GM12872 (cell line): ENCODE measurements around the gene CT47A1.
A peak's percentile ranks its signal among the peaks of the same experiment; 100 is the strongest.
"Not testable (repeated sequence)": the region's sequence is repeated elsewhere in the genome, so short reads cannot be mapped to it uniquely, and the experiment has no call there.

Experiments
- CTCF ChIP-seq: IDR thresholded peaks from 3 replicates; pipeline ENCODE4 v1.5.1; 2011; ENCODE audit warnings: low read depth, mild to moderate bottlenecking, low read length, moderate library complexity; ENCODE audit not compliant: insufficient read depth

The CT47A1 gene

GRCh38 chrX:121010218-121010617 is 24.7 kb upstream of the CT47A1 start:
- no peak for TF ChIP-seq CTCF

- no peak for TF ChIP-seq CTCF
These were observed 24.2 kb upstream of the CT47A1 start for GRCh38 chrX:121009764-121010163.

DNA sequence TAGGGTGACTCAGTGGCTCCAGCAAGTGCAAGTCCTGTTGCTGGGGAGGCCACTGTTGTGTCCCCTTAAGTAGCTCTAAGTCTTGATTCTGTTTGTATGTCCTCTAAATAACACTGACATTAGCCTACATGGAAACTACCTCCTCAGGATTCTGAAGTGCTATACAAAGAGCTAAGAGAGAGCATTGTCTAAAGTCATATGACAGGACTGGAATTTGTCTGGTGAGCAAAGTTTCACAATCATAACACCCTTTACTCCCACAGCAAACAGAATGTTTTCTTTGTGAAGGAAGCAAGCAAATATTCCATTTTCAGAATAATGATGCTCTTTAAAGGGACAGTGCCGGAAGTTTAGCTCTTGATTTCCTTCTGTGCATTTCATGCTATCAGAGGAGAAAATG is 23.4 kb upstream of the CT47A1 start:
- no peak for TF ChIP-seq CTCF

DNA sequence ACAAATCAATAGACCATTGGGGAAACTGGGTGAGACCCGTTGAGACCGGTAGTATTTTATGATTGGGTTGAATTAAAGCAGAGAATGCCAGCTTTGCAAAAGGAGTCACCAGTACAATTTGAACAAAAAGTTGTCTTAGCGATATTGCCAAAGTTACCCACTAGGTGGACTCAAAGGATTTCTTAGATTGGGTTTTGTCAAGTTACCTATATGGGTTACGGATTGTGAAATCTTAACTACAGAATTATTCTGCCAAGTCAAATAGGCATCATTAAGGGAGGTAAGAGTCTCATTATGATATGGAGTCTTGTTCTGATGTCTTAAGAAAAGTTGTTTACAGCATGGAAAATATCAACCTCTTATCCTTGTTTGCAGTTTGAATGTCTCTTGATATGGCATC is 15.0 kb upstream of the CT47A1 start:
- peak; percentile 35; the same call in 2 of the 3 replicates for TF ChIP-seq CTCF

DNA sequence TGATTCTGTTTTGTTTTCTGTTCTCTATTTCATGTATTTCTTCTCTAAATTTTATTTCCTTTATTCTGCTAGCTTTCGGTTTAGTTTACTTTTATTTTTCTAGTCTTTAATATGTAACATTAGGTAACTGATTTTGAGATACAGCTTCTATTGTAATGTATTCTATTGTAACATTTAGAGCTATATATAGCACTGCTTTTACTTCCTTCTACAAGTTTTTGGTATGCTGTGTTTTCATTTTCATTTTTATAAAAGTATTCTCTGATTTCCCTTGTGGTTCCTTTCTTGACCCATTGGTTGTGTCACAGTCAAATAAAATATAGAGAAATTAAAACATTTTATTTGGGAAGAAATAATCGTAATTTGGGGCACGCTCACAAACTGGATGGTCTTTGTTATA is 13.9 kb upstream of the CT47A1 start:
- no peak for TF ChIP-seq CTCF

GRCh38 chrX:120956500-120956899 is 29.1 kb downstream of the CT47A1 start, which contains the start of gene CT47A7:
TSS of gene CT47A7 (minus strand) at chrX:120956600. CDS start at chrX:120956345, 255 bp downstream.
- TF ChIP-seq CTCF: not testable (repeated sequence)
